ENCODE data around the gene SF3B2. TPM values are rescaled to one million over a fixed set of nuclear protein-coding genes. Genes with fewer than 3 reads are reported as not detected.
"Not testable (repeated sequence)": the region's sequence is repeated elsewhere in the genome, so short reads cannot be mapped to it uniquely, and the experiment has no call there.

The SF3B2 gene
- total RNA-seq (2014; rRNA removed; shearing (Covaris generic)), result 194 and 221 TPM in 2 replicates

- no peaks in the 10 kb centered on the region for H3K27me3 ChIP-seq (ENCODE audit: control insufficient read depth, insufficient read depth, low read length)
- DNase-seq, result peak; percentile 97
- peaks cover 19% of the 10 kb centered on the region for H3K36me3 ChIP-seq (replicated peaks; ENCODE audit: control insufficient read depth, insufficient read depth, low read length)
- H3K4me3 ChIP-seq (ENCODE audit: insufficient read depth, low read depth, low read length), result peak within 1 kb of the TSS; percentile 93
These were observed at the start of gene SF3B2 for GRCh38 chr11:66051766-66052663. SF3B2 (plus strand) TSS chr11:66052364; CDS start chr11:66052385, 21 bp downstream.

GRCh38 chr11:66002648-66003225 is 49.4 kb upstream of the SF3B2 start:
- Histone ChIP-seq H3K27me3 (ENCODE audit: control insufficient read depth, insufficient read depth, low read length) (no peaks in the 10 kb centered on the region), H3K36me3 (replicated peaks; ENCODE audit: control insufficient read depth, insufficient read depth, low read length) (peaks cover 32% of the 10 kb centered on the region), H3K4me3 (ENCODE audit: insufficient read depth, low read depth, low read length) (peak overlapping the region; percentile 69)
- no peak for DNase-seq

- H3K27me3 ChIP-seq (ENCODE audit: control insufficient read depth, insufficient read depth, low read length), result no peaks in the 10 kb centered on the region
- H3K36me3 ChIP-seq (replicated peaks; ENCODE audit: control insufficient read depth, insufficient read depth, low read length), result peaks cover 28% of the 10 kb centered on the region
- DNase-seq, result peak; percentile 36
- H3K4me3 ChIP-seq (ENCODE audit: insufficient read depth, low read depth, low read length), result peak overlapping the region; percentile 69
These were observed 48.9 kb upstream of the SF3B2 start for GRCh38 chr11:66003291-66003690.

GRCh38 chr11:66004186-66004585 is 48.0 kb upstream of the SF3B2 start:
- Histone ChIP-seq H3K4me3 (ENCODE audit: insufficient read depth, low read depth, low read length) (no peak overlapping the region), H3K36me3 (replicated peaks; ENCODE audit: control insufficient read depth, insufficient read depth, low read length) (peaks cover 21% of the 10 kb centered on the region), H3K27me3 (ENCODE audit: control insufficient read depth, insufficient read depth, low read length) (no peaks in the 10 kb centered on the region)
- DNase-seq, result no peak

GRCh38 chr11:66006134-66006890 is 45.9 kb upstream of the SF3B2 start:
- no peaks in the 10 kb centered on the region for H3K27me3 ChIP-seq (ENCODE audit: control insufficient read depth, insufficient read depth, low read length)
- peaks cover 10% of the 10 kb centered on the region for H3K36me3 ChIP-seq (replicated peaks; ENCODE audit: control insufficient read depth, insufficient read depth, low read length)
- peak; percentile 49 for DNase-seq
- no peak overlapping the region for H3K4me3 ChIP-seq (ENCODE audit: insufficient read depth, low read depth, low read length)

- H3K4me3 ChIP-seq (ENCODE audit: insufficient read depth, low read depth, low read length), result no peak overlapping the region
- H3K27me3 ChIP-seq (ENCODE audit: control insufficient read depth, insufficient read depth, low read length), result no peaks in the 10 kb centered on the region; the same call in 1 of the 2 replicates
- H3K36me3 ChIP-seq (replicated peaks; ENCODE audit: control insufficient read depth, insufficient read depth, low read length), result peaks cover 10% of the 10 kb centered on the region
- DNase-seq, result no peak
These were observed 45.3 kb upstream of the SF3B2 start for GRCh38 chr11:66006891-66007176.

GRCh38 chr11:66007201-66007634 is 44.9 kb upstream of the SF3B2 start:
- peaks cover 10% of the 10 kb centered on the region for H3K36me3 ChIP-seq (replicated peaks; ENCODE audit: control insufficient read depth, insufficient read depth, low read length)
- H3K27me3 ChIP-seq (ENCODE audit: control insufficient read depth, insufficient read depth, low read length), result no peaks in the 10 kb centered on the region; the same call in 1 of the 2 replicates
- DNase-seq, result peak; percentile 60
- no peak overlapping the region for H3K4me3 ChIP-seq (ENCODE audit: insufficient read depth, low read depth, low read length)

GRCh38 chr11:66008095-66008467 is 44.1 kb upstream of the SF3B2 start:
- H3K4me3 ChIP-seq (ENCODE audit: insufficient read depth, low read depth, low read length), result no peak overlapping the region
- peaks cover 10% of the 10 kb centered on the region for H3K36me3 ChIP-seq (replicated peaks; ENCODE audit: control insufficient read depth, insufficient read depth, low read length)
- H3K27me3 ChIP-seq (ENCODE audit: control insufficient read depth, insufficient read depth, low read length), result no peaks in the 10 kb centered on the region; the same call in 1 of the 2 replicates
- DNase-seq, result no peak

- peak; percentile 56 for DNase-seq
- H3K27me3 ChIP-seq (ENCODE audit: control insufficient read depth, insufficient read depth, low read length), result no peaks in the 10 kb centered on the region; the same call in 1 of the 2 replicates
- H3K36me3 ChIP-seq (replicated peaks; ENCODE audit: control insufficient read depth, insufficient read depth, low read length), result peaks cover 9% of the 10 kb centered on the region
- H3K4me3 ChIP-seq (ENCODE audit: insufficient read depth, low read depth, low read length), result no peak overlapping the region
These were observed 43.6 kb upstream of the SF3B2 start for GRCh38 chr11:66008468-66009101.

GRCh38 chr11:66010036-66010435 is 42.1 kb upstream of the SF3B2 start:
- not testable (repeated sequence) for H3K4me3 ChIP-seq (ENCODE audit: insufficient read depth, low read depth, low read length); H3K27me3 ChIP-seq (ENCODE audit: control insufficient read depth, insufficient read depth, low read length); H3K36me3 ChIP-seq (replicated peaks; ENCODE audit: control insufficient read depth, insufficient read depth, low read length); DNase-seq

- Histone ChIP-seq H3K36me3 (replicated peaks; ENCODE audit: control insufficient read depth, insufficient read depth, low read length) (no peaks in the 10 kb centered on the region), H3K27me3 (ENCODE audit: control insufficient read depth, insufficient read depth, low read length) (no peaks in the 10 kb centered on the region; the same call in 1 of the 2 replicates), H3K4me3 (ENCODE audit: insufficient read depth, low read depth, low read length) (no peak overlapping the region)
- peak; percentile 56 for DNase-seq
These were observed 40.9 kb upstream of the SF3B2 start for GRCh38 chr11:66011239-66011784.

GRCh38 chr11:66011785-66012303 is 40.3 kb upstream of the SF3B2 start, which contains the start of gene CST6:
CST6 (plus strand) TSS chr11:66012008; CDS start chr11:66012045, 37 bp downstream.
- H3K4me3 ChIP-seq (ENCODE audit: insufficient read depth, low read depth, low read length), result peak within 1 kb of the TSS; percentile 21; the same call in 1 of the 2 replicates
- H3K36me3 ChIP-seq (replicated peaks; ENCODE audit: control insufficient read depth, insufficient read depth, low read length), result no peaks in the 10 kb centered on the region
- peak; percentile 80 for DNase-seq
- H3K27me3 ChIP-seq (ENCODE audit: control insufficient read depth, insufficient read depth, low read length), result no peaks in the 10 kb centered on the region; the same call in 1 of the 2 replicates

GRCh38 chr11:66012371-66012945 is 39.7 kb upstream of the SF3B2 start:
- no peak overlapping the region; the same call in 1 of the 2 replicates for H3K4me3 ChIP-seq (ENCODE audit: insufficient read depth, low read depth, low read length)
- peak; percentile 67 for DNase-seq
- no peaks in the 10 kb centered on the region for H3K36me3 ChIP-seq (replicated peaks; ENCODE audit: control insufficient read depth, insufficient read depth, low read length)
- H3K27me3 ChIP-seq (ENCODE audit: control insufficient read depth, insufficient read depth, low read length), result no peaks in the 10 kb centered on the region; the same call in 1 of the 2 replicates

All from H7 (cell line).